Measurements from ENCODE around the gene DNAJC3. TPM values are rescaled to one million over a fixed set of nuclear protein-coding genes. Genes with fewer than 3 reads are reported as not detected.
"Not testable (repeated sequence)": the region's sequence is repeated elsewhere in the genome, so short reads cannot be mapped to it uniquely, and the experiment has no call there.

DNAJC3 gene
- total RNA-seq, 2 experiments from 2014 or later: 15.9 to 16.8 TPM

GRCh38 chr13:95660981-95661581 is 15.9 kb upstream of the DNAJC3 start:
- no peak overlapping the region for H3K27ac Mint-ChIP-seq
- H3K9me3 Mint-ChIP-seq: peaks cover 15% of the 10 kb centered on the region
- no peaks in the 10 kb centered on the region for H3K36me3 Mint-ChIP-seq (ENCODE audit: low read depth)
- POLR2A ChIA-PET: no interaction called here
- CTCF ChIA-PET: interaction anchor here (0.6 to 3.3 kb wide), 7 partner anchors 18 to 172 kb away, joined by 3 to 32 read pairs (median 7); no protein-coding TSS in a partner anchor
- DNase-seq (peak; percentile 26), ATAC-seq (no peak)
- H3K27me3 Mint-ChIP-seq: peaks cover 14% of the 10 kb centered on the region
- peak; percentile 76 for TF ChIP-seq CTCF (IDR thresholded peaks at IDR 0.05)
- intact Hi-C loops (cut with micrococcal nuclease): loop anchor here (1.0 to 5.0 kb wide), 2 partner anchors 37 to 124 kb away; no protein-coding TSS in a partner anchor
- H3K4me1 Mint-ChIP-seq (ENCODE audit: low read depth): no peaks in the 10 kb centered on the region
- H3K4me3 Mint-ChIP-seq: no peak overlapping the region

GRCh38 chr13:95667235-95667634 is 9.7 kb upstream of the DNAJC3 start:
- H3K27me3 Mint-ChIP-seq; intact Hi-C loops (cut with micrococcal nuclease): not testable (repeated sequence)
- peaks cover 56% of the 10 kb centered on the region for H3K9me3 Mint-ChIP-seq

GRCh38 chr13:95671597-95671996 is 5.3 kb upstream of the DNAJC3 start:
- H3K9me3 Mint-ChIP-seq: peaks cover 44% of the 10 kb centered on the region
- intact Hi-C loops (cut with micrococcal nuclease): no loop called here
- POLR2A ChIA-PET: no interaction called here
- H3K27ac Mint-ChIP-seq: no peak overlapping the region
- DNase-seq (no peak), ATAC-seq (no peak)
- H3K27me3 Mint-ChIP-seq: no peaks in the 10 kb centered on the region
- TF ChIP-seq CTCF (IDR thresholded peaks at IDR 0.05): no peak
- H3K4me3 Mint-ChIP-seq: no peak overlapping the region
- CTCF ChIA-PET: interaction anchor here (1.5 kb wide), 1 partner anchor 48 kb away, joined by 4 read pairs; no protein-coding TSS in a partner anchor
- H3K36me3 Mint-ChIP-seq (ENCODE audit: low read depth): peaks cover 19% of the 10 kb centered on the region
- H3K4me1 Mint-ChIP-seq (ENCODE audit: low read depth): peaks cover 13% of the 10 kb centered on the region

More at GRCh38 chr13:95667235-95667634, 9.7 kb upstream of the DNAJC3 start:
- CTCF ChIA-PET: interaction anchor here (0.9 kb wide), 1 partner anchor 43 kb away, joined by 4 read pairs; no protein-coding TSS in a partner anchor
- H3K4me1 Mint-ChIP-seq (ENCODE audit: low read depth); DNase-seq; H3K36me3 Mint-ChIP-seq (ENCODE audit: low read depth); H3K27ac Mint-ChIP-seq; POLR2A ChIA-PET; ATAC-seq; H3K4me3 Mint-ChIP-seq: not testable (repeated sequence)

GRCh38 chr13:95676105-95676761 is 706 bp upstream of the DNAJC3 start:
- Mint-ChIP-seq H3K4me3 (peak overlapping the region; percentile 92), H3K4me1 (ENCODE audit: low read depth) (peaks cover 38% of the 10 kb centered on the region), H3K27ac (peak overlapping the region; percentile 93), H3K27me3 (no peaks in the 10 kb centered on the region), H3K9me3 (peaks cover 10% of the 10 kb centered on the region), H3K36me3 (ENCODE audit: low read depth) (peaks cover 20% of the 10 kb centered on the region)
- intact Hi-C loops (cut with micrococcal nuclease): no loop called here
- TF ChIP-seq CTCF (IDR thresholded peaks at IDR 0.05): no peak
- DNase-seq (peak; percentile 55), ATAC-seq (peak; percentile 0)
- ChIA-PET POLR2A (interaction anchor here (1.2 kb wide), 1 partner anchor 10 kb away, joined by 3 read pairs; no protein-coding TSS in a partner anchor), CTCF (interaction anchor here (0.9 to 1.1 kb wide), 2 partner anchors 30 to 157 kb away, joined by 3 to 4 read pairs; no protein-coding TSS in a partner anchor)

GRCh38 chr13:95677564-95678266 is 776 bp downstream of the DNAJC3 start:
- Mint-ChIP-seq H3K36me3 (ENCODE audit: low read depth) (peaks cover 25% of the 10 kb centered on the region), H3K9me3 (peaks cover 8% of the 10 kb centered on the region), H3K4me1 (ENCODE audit: low read depth) (peaks cover 50% of the 10 kb centered on the region), H3K4me3 (peak overlapping the region; percentile 92), H3K27me3 (no peaks in the 10 kb centered on the region), H3K27ac (peak overlapping the region; percentile 84)
- POLR2A ChIA-PET: no interaction called here
- ATAC-seq (peak; percentile 1), DNase-seq (peak; percentile 35)
- CTCF ChIA-PET: no interaction called here
- intact Hi-C loops (cut with micrococcal nuclease): no loop called here
- no peak for TF ChIP-seq CTCF (IDR thresholded peaks at IDR 0.05)
